HG03097 (cell line): ENCODE data around the gene PTGDR2.
"Not testable (repeated sequence)": the region's sequence is repeated elsewhere in the genome, so short reads cannot be mapped to it uniquely, and the experiment has no call there.

Source experiments
- ATAC-seq: cut with Tn5 transposase; IDR thresholded peaks from one replicate; pipeline ENCODE4 v1.9.1; 2021; ENCODE audit not compliant: unreplicated experiment, low FRiP score

PTGDR2 gene

GRCh38 chr11:60844045-60844869 lies 11.5 kb downstream of the PTGDR2 start:
- ATAC-seq = no peak

GRCh38 chr11:60842668-60843600 lies 12.8 kb downstream of the PTGDR2 start:
- no peak for ATAC-seq

GRCh38 chr11:60841797-60842667 lies 13.7 kb downstream of the PTGDR2 start, which contains the start of gene CCDC86:
Gene CCDC86, plus strand, starts transcription at chr11:60842113. Its CDS starts 12 bp downstream, at chr11:60842125.
- ATAC-seq = peak; percentile 70

DNA sequence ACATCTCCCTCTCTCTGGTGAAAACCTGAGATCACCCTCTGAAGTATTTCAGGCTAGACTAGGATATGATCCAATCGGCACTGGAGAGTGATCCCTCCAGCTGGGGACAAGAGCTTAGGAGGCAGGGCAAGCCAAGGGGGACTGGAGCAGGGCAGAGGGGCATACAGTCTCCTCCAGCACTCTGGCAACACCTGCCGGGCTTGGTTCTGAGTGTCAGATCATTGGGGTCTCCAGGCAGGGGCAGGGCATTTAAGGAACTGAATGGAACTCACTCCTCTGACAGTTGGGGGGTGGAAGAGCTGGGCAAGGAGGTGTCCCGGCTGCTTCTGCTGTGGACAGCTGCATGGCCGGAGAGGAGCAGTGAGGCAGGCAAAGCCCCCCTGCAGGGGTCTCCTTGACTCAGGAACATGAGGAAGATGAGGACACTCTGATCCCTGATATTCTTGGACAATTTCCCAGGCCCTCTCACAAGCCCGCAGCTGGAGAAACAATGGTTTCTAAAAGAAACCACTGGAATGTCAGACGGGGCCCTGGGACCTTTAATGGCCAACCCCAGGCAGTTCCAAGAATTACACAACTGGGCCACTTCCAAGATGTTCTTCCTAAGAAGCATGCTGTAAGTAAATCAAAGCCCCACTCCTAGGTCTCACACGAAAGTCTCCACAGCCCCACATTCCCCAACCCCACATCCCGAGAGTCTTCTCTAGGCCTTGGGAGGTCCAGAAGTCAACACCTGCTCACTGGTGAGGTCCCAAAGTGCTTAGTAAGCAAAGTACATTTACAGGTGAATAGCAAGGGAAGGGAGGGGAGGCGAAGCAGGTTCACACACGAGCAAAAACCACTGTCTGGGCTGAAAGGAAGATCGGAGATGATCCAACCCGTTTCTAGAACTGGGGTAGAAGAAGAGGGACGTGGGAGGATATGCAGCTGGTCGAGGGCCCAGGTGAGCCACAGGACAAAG lies 15.0 kb downstream of the PTGDR2 start:
- ATAC-seq = no peak

- no peak for ATAC-seq
These were observed 17.6 kb downstream of the PTGDR2 start for GRCh38 chr11:60838132-60838531.

DNA sequence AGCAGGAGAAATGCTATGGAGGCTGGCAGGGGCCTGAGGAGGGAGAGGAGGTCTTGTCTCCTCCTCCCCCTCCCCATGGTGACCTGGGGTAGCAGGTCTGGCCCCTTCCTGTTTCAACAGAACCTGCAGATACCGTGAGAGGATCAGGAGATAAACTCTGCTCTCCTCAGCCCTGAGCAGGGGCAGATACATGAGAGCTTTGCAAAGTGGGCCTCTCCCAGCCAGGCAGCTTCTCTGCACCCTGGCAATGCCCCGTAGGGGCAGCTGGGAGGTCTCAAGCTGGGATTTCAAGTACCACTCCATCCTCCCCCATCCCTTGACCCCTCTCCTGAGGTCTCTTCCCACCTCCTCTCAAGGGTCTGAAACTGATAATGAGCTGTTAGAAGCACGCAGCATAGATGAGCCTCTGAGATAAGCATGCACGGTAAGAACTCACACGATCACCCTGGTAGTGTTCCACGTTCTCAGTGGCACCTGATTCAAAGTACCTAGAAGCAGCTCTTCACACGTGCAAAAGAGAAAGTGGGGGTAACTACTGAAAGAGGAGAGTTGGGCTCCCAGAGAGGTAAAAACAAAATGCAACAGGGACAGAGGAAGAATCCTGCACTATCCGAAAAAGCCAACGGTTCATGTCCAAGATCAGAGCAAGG lies 18.8 kb downstream of the PTGDR2 start:
- no peak for ATAC-seq

DNA sequence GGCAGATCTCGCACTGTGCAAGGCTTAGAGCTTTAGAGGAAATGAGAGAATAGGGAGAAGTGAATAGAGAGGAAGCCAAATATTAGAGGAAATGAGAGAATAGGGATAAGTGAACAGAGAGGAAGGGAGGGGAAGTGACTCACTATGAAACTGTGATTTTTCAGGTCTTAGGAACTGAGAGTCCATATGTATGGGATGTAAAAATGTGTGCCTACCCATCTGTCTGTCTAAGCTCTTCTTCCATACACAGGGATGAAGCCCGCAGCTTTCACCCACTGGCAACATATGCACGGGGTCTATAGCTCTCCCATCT lies 20.3 kb downstream of the PTGDR2 start:
- no peak for ATAC-seq

DNA sequence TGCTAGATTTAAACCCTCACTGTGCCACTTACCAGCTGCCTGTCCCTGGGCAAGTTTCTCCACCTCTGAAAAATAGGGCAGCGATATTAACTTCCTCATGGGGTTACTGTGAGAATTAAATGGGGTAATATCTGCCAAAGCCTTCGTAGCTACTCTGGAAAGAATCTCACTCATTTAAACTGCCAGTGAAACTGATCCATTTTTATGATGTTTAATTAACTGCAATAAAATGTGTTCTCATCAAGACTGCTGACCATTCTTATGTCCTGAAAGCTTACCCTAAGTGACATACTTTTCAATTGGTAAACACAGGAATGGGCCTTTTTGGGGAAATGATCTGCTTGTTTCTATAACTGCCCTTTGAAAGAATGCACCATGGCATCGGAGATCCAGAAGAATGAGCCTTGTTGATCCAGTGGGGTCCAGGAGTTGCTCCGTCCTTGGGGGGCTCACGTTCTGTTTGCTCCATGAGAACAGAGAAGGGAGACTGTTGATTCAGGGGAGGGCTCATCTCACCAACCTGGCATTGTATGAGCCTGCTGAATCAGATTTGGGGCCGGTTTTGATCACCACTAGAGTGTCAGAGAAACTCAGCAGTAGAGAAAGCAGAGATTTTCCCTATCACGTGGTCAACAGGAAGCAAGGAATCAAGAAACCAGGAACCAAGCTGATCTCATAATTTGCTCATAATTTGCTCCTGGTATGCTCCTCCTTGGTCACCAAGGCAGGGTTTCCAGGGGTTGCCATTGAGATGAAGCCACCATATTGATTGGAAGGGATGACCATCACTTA lies 20.8 kb downstream of the PTGDR2 start:
- ATAC-seq = no peak

DNA sequence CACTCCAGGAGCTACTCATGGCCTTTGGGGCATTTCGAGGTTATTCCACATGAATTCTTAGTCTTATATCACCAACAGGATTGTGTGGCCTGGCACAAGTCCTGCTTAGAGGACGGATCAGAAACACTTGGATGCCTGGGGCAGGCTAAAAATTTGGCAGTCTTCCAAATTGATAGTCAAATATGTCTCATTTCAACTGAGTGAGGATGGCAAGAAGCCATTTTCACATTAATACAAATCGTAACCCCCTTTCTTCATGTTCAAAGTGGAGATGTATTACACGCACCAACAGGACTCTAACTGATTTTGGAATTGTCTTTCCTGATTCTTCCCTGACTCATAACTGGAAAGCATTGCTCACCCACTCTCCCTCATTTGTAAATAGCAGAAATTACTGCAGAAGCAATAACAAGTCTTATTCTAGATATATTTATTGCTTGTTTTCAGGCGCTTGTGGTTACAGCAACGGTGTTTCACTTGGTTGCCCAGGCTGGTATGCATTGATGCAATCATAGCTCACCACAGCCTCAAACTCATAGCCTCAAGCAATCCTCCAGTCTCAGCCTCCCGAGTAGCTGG lies 24.2 kb downstream of the PTGDR2 start:
- no peak for ATAC-seq

DNA sequence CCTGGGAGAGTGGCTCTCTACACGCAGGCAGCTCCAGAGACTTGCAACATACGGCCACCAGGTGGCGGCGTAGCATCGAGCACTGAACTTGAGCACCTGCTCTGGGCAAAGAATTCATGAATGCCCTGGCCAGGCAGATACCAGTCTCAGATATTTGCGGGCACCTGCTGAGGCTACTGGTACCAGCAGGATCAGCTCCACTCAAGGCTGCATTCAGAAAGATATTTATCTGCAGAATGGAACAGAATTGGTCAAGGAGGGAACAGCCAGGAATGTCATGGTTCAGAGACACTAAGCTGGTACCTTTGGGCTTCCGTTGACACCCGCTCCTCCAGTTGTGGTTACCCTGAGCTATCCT lies 24.6 kb downstream of the PTGDR2 start:
- ATAC-seq = no peak

DNA sequence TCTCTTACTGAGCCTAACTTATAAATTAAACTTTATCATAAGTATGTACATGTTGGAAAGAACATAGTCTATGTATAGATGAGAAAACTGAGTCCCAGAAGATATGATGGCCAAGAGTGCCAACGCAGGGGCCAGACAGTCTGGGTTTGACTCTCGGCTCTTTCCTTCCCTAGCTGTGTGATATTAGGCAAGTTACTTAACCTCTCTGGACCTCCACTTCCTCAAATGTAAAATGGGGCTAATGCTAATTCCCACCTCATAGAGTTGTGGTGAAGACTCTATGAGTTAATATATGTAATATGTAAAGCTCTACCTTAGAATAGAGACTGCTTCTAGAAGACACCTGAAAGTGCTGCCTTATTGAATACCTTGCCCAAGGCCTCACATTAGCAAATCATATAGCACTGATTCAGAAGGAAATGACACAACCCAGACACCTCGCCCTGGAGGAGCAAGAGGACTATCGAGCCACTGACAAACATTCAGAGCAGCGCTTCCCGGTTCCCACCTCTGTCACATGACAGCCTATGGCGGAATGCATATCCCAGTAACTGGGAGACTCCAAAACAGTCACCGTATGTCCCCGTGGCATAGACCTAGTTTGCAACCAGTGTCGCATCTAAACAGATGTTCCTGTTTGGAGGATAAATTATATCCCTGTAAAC lies 25.1 kb downstream of the PTGDR2 start:
- ATAC-seq = no peak

DNA sequence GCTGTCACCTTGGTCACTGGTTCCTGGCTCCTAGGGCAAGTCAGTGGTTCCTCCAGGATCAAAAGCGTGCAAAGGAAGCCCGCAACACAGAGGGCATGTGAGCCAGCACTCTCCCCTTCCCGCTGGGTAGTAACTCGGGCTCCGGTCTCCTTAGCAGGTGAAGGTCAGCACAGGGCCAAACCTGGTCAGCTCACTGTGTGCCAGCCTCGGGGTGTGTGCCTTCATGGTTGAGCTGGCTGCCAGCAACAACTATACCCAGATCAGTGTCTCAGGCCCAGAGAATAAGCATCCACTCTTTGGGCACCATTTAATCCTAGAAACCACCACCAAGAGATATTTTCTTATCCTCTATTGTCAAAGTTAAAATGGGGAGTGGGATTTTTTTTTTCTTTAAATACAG lies 30.0 kb downstream of the PTGDR2 start:
- ATAC-seq = no peak

DNA sequence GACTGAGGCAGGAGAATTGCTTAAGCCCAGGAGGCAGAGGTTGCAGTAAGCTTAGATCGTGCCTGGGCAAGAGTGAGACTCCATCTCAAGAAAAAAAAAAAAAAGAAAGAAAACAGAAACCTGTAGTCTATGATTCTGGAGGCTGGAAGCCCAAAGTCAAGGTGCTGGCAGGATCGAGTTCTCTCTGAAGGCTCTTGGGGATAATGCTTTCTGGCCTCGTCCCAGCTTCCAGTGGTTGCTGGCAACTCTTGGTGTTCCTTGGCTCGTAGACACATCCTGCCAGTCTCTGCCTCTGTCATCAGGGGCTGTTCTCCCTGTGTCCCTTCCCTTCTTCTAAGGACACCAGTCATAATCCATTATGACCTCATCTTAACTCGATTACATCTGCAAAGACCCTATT lies 30.6 kb downstream of the PTGDR2 start:
- no peak for ATAC-seq

DNA sequence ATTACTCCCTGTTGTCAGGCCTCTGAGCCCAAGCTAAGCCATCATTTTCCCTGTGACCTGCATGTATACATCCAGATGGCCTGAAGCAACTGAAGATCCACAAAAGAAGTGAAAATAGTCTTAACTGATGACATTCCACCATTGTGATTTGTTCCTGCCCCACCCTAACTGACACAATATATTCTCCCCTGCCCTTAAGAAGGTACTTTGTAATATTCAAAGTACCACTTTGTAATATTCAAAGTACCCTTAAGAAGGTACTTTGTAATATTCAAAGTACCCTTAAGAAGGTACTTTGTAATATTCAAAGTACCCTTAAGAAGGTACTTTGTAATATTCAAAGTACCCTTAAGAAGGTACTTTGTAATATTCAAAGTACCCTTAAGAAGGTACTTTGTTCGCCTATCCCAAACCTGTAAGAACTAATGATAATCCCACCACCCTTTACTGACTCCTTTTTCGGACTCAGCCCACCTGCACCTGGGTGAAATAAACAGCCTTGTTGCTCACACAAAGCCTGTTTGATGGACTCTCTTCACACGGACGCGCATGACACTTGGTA lies 31.9 kb downstream of the PTGDR2 start:
- not testable (repeated sequence) for ATAC-seq

- no peak for ATAC-seq
These were observed 33.7 kb downstream of the PTGDR2 start for GRCh38 chr11:60821827-60822599.

DNA sequence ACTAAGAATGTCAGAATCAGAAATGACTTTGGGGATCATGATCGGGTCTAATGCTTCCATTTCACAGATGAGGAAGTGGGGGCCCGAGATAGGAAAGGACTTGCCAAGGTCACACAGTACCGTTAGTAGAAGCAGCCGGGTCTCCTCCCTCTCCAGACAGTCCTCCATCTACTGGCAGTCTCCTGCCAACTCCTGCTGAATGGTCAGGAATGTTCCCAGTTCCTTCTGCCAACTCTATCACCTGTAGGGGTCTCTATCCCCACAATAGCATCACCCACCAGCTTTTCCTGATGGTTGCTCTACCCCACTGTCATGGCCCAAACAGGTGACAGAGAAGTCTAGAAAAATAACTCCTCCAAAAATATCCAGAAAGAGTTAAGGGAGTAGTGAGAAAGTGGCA lies 37.7 kb downstream of the PTGDR2 start:
- ATAC-seq = no peak
